Measurements from ENCODE around the gene DTNB.

- TF ChIP-seq CTCF (IDR thresholded peaks at IDR 0.05): no peak
- TF ChIP-seq POLR2AphosphoS5 (IDR thresholded peaks at IDR 0.05; ENCODE audit: insufficient read depth in 1 of 2, low read depth in 1 of 2): no peak
- no peak for TF ChIP-seq POLR2A (IDR thresholded peaks at IDR 0.05)
Measured at GRCh38 chr2:25669520-25669919, 3.9 kb downstream of the DTNB start.

All from vagina (tissue), 2 donors.